Left renal cortex interstitium (tissue), 4 donors: Measurements from ENCODE around the gene C16orf46. TPM values are rescaled to one million over a fixed set of nuclear protein-coding genes. Genes with fewer than 3 reads are reported as not detected.

ENCODE experiments used
- DNase-seq, 4 donors: peaks; one replicate each; pipeline ENCODE4 v3.0.0-alpha.2; 2013; ENCODE audit warnings: low read depth in 4 of 4, low spot score in 2 of 4, missing footprints in 1 of 4
- polyA plus RNA-seq, 4 donors: library from polyadenylated mRNA; unstranded; fragments of 120-200 nt; gene quantifications; one replicate each; pipeline ENCODE4 v1.2.1, GENCODE V29; 2013; ENCODE audit not compliant: insufficient read length in 4 of 4

Gene C16orf46
- polyA plus RNA-seq, 4 donors = 1.4 to 3.2 (median 1.9) TPM

- no peak for DNase-seq
These were observed 3.2 kb upstream of the C16orf46 start for GRCh38 chr16:81080233-81080632.

GRCh38 chr16:81076566-81077075, 417 bp downstream of the C16orf46 start:
- DNase-seq = peak in 3 of 4 donors; percentile 86 to 93 (median 90)

DNA sequence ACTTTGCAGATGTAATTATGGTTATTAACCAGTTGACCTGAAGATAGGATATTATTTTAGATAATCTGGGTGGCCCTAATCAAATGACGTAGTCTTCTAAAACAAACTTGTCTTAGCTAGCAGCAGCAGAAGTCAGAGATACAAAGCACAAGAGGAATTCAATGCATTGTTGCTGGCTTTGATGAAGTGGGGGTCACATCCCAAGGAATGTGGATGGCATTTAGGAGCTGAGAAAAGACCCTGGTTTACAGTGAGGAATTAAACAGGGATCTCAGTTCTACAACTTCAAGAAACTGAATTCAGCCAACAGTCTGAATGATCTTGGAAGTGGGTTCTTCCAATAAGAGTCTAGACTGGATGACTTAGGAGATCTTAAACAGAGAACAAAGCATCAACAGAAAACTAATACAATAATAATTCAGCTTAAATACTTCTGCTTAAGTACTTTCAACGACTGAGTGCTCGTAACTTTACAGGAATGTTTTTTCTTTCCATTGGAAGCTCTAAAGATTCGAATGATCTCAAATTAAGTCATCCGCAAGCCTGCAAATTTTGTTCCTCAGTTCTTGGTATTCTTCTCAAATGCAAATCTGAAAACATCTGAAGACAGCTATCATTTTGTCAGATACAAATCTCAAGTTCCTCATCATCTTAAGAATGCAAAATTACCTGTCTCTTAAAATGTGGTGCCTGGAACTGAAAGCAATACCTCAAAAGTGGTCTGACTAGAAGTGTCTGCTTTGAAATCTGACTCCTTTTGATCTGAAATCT, 3.3 kb downstream of the C16orf46 start:
- no peak for DNase-seq

- no peak for DNase-seq
These were observed 5.2 kb downstream of the C16orf46 start for GRCh38 chr16:81071805-81072204.

DNA sequence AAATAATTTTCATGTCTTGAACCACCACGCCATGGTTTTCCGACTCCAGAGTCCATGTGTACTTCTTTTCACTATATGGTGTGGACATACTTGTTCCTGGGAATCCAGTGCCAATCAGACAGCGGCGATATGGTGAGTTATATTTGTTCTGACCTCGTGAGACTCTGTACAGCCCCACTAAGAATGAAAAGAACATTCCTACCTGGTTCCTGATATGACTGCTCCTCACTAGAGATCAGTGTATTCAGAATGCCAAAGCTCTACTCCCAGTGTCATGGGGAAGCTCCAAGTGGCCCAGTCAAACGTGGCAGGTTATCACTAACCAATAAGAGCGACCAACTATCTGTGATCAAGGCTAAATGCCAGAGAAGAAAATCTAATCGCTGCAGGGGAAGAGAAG, 6.1 kb downstream of the C16orf46 start:
- DNase-seq = no peak

- DNase-seq = no peak
These were observed 8.0 kb downstream of the C16orf46 start for GRCh38 chr16:81069063-81069462.

DNA sequence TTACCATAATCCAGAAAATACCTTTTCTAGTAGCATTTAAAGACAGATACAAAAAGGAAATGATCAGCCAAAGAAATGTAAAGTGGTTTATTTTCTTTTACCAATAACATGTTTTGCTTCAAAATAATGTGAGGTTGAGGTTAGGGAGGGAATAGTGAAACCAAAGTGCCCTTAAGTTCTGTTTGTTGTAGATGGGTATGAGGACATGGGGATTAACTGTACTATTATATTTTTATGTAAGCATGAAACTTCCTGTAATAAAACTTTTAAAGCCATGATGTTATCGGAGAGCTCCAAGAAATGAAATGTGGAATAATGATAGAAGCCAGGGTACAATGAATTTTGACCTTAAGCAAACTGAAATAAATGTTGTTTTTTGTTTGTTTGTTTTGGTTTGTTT, 9.9 kb downstream of the C16orf46 start:
- no peak for DNase-seq

DNA sequence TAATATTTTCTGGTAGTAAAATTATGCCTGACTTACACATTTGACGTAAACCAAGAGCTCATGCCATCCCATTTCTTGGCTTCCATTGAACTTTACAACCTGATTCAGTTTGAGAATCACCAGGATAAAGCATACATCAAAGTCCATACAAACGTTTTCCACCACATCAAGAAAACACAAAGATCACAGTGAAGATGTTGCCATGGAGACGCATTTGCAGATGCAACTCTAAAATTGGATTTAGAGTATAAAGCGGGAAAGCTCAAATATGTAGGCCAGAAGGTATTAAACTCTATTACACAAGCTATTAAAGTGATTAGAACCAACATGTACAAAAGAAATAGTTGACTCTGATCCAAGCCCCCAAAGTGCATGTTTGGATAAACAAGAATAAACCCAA, 10.4 kb downstream of the C16orf46 start:
- DNase-seq = no peak

DNA sequence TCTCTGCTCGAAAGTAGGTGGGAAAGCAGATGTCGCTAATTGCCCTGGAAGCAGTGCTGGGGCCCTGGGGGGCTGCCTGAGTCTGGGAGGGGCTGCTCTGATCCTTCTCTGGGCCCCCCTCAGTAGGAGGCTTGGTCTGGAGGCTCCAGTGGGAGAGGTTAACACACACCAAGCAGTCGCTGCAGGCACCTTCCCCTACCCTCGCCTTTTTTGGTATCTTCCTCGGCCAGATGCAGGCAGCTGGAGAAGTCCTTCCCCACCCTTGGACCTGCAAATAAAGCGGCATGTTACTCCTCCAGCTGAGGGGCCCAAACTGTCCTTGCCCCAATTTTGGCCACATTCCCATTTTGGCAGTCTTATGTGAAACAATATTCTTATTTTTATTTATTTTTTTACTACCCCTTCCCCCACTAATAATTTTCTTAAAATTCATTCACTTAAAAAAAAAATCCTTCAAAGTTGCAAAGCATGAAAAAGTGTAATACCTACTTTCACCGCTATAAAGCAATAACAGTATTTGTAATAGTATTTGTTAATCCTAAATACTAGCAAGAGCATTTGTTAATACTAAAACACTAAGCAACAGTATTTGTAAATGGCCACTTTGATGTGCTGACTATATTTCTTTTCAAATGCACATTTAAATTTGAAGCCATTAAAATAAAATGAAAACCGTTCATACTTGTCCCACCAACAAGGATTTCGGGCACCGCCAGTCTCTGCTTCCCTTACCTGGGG, 15.0 kb downstream of the C16orf46 start:
- no peak for DNase-seq

- no peak for DNase-seq
These were observed 15.8 kb downstream of the C16orf46 start for GRCh38 chr16:81061307-81061640.

DNA sequence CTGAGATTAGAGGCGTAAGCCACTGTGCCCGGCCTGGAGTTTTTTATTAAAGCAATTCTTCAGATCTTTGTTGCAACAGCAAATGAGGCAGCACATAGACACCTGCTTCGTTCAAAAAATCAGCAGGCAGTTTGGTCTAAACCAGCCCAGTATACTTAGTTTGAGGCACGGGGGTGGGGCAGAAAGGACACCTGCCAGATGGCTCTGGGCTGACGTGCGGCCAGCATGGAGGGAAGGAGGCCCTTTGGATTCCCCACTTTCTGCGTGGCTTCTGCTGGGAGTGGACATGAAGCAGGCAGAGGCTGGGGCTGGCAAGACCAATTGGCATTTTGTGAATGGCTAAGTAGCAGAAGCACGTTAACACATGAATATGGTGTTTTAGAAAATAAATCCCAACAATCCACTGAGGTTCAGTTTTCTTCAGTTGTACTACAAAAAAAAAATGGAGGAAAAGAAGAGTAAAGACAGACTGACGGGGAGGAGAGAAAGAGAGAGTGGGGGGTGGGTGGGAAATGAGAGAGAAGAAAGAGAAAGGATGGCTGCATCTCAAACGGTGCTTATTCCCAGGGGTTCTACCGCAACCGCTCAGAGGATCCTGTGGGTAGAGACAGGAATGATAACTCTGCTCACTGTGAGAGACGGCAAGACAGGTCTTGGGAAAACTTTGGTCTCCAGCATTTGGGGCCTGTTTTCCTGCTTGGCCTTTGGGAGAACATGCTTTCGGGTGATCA, 16.3 kb downstream of the C16orf46 start:
- no peak for DNase-seq

- no peak for DNase-seq
These were observed 23.3 kb downstream of the C16orf46 start for GRCh38 chr16:81053761-81054160.

DNA sequence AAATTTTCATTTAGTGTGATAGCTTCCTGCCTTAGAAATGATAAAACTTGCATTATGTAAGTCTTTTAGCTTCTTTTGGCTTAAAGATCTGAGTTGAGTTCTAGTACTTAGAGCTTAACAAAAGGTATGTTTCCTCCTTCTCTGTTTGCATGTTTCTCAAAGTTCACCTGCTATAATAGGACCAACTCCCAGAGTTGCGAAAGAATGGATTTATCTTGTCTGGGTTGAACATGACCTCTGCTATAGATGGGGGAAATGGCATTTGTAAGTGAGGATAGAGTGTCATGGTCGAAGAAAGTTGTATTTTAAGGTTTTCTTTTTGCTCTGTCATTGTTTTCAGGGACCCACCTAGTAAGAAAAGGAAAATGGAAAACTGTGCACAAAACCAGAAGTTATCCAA, 34.2 kb downstream of the C16orf46 start:
- DNase-seq = no peak

DNA sequence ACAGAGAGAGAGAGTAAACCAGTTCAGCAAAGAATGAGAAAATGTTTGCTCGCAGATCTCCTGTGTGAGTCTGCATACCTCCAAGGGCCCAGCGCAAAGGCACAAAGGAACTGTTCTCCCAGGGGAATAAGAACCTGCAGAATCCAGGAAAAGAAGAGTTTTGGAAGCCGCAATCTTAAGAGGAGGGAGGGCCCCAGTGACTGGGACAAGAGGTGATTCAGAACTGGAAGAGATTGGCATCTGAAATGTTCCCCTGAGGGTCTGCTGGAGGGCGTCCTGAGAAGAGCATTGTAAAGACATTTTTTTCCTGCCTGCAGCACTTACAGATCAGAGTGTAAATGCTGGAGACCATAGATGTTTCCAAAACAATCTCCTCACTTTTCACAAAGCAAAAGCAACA, 35.3 kb downstream of the C16orf46 start:
- DNase-seq = no peak

- no peak for DNase-seq
These were observed 36.2 kb downstream of the C16orf46 start for GRCh38 chr16:81040842-81041241.

- DNase-seq = no peak
These were observed 36.9 kb downstream of the C16orf46 start for GRCh38 chr16:81040131-81040530.

- DNase-seq = no peak
These were observed 40.2 kb downstream of the C16orf46 start for GRCh38 chr16:81036751-81037350.

DNA sequence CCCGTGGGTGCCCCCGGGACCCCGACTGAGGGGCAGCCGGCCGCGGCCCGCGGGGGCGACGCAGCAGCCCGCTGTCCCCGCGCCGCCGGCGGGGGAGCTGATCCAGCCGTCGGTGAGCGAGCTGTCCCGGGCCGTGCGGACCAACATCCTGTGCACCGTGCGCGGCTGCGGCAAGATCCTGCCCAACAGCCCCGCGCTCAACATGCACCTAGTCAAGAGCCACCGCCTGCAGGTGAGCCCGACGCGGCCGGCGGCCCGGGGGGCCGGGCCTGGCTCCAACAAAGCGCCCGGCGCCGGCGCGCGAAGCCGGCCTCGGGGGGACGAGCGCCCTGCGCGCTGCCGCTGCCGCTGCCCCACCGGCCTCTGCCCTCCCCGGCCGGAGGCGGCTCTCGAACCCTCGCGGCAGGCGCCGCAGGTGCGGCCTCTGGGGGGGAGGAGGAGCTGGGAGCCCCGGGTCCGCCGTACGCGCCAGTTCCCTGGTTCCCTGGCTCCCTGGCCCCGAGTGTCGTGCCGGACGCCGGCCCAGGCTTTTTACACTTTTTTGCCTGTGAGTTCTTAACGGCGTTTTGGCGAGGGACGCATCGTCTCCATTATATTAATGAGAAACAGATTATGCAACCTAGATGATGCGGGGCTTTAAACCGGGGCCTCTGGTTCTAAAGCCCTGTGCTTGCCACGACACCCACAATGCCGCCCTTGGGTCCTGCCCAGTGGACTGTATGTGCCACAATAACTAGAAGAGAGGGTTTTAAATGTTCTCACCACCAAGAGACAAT, 40.9 kb downstream of the C16orf46 start:
- DNase-seq = peak in 2 of 4 donors; percentile 8 to 10

- peak; percentile 43 to 85 (median 71) for DNase-seq
These were observed 41.6 kb downstream of the C16orf46 start, which contains the start of gene ATMIN for GRCh38 chr16:81035398-81035974. Gene ATMIN, plus strand, starts transcription at chr16:81035842. Its CDS starts 29 bp downstream, at chr16:81035871.
